Left kidney (tissue), 2 donors: ENCODE data around the gene ZNF148. TPM values are rescaled to one million over a fixed set of nuclear protein-coding genes. Genes with fewer than 3 reads are reported as not detected.

Experiments
- DNase-seq: peaks from one replicate; pipeline ENCODE4 v3.0.0-alpha.2; 2013
- polyA plus RNA-seq: library from polyadenylated mRNA; unstranded; fragments of 120-200 nt; gene quantifications from one replicate; pipeline ENCODE4 v1.2.1, GENCODE V29; 2013; ENCODE audit not compliant: insufficient read length

ZNF148 gene
- polyA plus RNA-seq, 1 donor, result 51.8 TPM

DNA sequence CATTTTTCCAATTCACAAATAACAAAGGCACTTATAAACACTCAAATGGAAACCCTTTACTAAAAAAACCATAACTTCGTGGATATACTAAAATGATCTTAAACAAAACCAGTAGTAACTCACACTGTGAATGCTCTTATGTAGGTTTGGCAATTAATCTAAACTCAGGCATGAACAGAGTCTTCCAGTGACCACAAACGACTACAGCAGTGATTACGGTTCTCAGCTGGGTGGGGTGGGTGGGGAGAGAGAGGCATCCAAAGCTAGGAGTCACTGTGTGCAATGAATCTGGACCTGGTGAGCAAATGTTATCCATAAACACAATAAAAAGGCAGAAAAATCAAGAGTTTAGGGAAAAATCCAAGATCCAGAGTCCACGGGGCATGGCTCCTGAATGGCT is 183.9 kb downstream of the ZNF148 start:
- DNase-seq, result no peak

DNA sequence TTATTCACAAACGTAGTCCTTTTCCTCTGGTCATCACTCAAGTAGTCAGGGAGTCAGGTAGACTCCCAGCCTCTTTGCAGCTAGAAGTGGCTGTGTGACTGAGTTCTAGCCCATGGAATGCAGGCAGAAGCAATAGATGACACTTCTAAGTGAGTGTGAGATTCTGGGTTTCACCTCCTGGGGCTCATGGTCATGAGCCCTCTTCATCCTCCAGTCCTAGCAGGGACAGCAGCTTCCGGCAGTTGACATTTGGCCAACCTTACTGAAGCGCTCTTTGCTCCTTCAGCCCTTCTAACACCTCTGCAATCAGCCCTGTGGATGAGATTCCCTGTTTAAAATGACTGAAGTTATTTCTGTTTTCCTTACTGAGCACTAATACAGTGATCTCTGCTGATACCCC is 184.3 kb downstream of the ZNF148 start:
- no peak for DNase-seq

DNA sequence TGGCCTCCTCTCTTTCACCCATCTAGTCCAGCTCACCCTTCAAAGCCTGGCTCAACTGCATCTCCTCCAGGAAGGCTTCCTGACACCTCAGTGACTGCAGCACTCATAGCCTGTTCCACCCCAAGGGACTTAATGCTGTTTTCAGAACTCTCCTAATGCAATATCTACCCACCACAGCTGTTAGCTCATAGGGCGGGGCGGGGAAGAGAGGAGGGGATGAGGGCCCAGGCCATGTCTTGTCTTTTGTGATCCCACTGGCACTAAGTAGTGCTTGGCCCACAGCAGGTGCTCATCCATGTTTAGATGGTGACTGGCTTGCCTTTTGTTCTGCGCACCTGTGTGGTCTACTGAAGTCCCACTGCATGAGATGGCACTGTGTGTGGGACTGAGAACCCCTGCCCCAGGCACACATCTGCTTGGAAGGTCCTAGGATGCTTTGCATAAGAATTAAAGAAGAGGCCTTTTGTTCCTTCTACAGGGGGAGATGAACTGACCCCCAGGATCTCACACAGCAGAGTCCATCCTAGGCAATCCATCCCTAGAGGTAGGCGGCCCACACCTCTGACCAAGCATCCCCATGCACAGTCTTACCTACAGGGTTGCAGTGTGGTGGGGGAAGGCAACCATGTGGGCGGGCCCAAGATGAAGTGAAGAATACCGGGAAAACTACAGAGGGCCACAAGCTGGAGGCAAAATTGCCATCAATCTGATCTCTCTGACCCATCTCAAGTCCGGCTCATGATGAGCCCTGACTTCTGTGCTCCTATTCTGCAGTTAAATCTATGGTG is 185.6 kb downstream of the ZNF148 start:
- DNase-seq, result no peak

DNA sequence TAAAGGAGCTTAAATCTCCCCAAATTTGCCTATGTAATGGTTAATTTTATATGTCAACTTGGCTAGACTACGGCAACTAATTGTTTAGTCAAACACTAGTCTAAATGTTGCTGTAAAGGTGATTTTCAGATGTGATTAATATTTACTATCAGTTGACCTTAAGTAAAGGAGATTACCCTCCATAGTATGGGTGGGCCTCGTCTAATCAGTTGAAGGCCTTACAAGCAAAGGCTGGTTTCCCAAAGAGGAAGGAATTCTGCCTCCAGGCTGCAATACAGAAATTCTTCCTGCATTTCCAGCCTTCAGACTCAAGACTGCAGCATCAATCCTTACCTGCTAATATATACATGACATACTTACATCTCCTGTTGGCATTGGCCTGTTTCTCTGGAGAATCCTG is 186.2 kb downstream of the ZNF148 start:
- no peak for DNase-seq

DNA sequence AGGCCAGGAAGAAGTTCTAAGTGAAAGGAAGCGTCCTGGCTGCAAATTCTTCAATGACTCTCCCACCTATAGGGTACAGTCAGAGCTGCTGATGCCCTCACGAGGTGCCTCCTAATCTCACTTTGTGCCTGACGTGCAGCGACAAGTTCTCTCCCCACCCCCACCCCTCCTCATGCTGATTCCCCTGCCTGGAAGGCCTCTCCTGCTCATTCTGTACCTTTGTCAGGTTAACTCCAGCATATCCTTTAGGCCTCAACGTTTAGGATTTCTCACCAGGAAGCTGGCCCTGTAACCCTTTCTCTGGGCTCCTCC is 187.6 kb downstream of the ZNF148 start:
- DNase-seq, result no peak

DNA sequence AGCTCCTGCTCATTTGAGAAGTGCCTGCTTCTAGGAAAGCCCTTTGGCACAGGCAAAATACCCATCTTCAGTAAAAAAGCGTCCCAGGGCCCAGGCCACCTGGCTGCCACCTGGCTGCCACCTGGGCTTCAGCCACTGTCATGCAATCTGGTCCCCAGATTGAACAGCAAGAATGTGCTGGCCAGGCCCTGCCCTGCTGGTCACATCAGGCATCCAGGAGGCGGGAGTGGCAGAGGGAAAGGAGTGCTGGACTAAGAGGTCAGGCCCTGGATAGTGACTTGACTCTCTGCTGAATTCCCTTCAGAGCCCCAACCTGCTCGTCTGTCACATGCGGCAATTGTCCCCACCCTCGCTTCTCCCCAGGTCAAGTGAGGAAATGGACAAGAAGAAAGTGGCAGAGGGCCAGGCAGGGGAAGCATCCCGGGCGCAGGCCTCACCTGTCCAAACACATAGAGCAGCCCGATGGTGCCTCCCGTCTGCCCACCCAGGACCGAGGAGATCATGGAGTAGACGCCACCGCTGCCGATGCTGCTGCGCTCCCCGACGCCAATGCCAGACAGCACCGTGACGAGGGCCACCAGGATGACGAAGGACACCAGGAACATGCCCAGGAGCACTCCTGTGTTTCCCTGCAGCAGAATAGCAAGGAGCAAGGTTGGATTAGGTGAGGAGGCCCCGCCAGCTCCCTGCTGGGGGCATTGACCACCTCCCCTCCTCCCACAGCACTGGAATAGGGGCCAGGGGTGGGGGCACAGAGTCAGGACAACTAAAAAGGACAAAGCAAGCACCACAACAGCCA is 188.1 kb downstream of the ZNF148 start:
- DNase-seq, result no peak

DNA sequence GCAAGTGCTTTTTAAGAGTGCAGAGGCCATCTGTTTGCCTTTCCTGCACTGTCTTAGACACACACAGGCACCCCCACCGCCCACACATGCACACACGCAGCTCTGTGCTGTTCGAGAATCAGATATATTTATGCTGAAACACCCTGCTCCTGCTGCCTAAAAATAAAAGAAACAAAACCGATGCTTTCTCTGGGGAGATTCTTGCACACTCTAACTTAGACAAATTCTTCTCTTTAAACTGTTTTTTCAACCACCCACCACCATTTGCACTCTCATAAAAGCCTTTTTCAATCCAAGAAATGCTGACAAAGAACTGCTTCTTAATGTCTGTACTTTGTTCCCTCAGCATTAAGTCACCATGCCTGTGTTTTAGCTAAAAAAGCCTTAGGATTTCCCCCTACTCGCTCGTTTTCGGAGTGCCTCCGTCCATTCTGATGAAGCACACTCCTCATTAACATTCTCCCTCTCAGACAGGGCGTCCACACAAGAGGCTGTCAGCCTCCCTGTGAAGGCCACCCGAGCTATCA is 188.8 kb downstream of the ZNF148 start:
- peak; percentile 31 for DNase-seq

DNA sequence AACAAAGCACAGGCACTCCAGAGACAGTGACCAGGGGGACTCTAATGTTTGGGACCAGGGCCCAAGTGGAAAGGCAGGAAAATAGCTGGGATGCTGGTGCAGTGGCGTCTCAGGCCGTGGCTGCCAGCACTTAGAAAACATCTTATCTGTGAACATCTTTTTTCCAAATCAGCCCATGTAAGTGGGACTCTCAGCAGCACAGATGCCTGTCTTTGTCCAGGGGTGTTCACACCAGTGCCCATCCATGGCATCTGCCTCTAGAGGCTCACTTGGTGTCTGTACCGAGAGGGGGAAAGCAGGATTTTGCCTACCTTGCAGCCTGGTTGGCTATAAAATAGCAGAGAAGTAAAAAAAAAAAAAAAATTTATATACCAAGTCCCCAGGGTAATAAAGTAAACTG is 189.3 kb downstream of the ZNF148 start:
- DNase-seq, result no peak

DNA sequence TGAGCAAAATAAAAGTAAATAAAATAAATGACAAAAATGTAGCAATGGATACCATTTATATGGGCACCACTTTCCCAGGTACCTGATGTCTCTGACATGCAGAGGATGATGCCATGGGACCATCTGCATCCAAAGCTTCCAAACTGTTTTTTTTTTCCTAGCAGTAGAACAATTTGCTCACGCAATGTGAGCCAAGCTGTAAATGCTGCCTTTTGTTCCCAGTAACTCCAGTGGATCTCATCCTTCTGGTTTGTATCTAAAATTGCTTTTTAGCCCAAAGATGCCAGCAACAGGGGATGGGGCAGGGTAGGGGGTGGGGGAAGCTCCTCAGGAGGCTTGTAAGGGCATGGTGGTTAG is 195.3 kb downstream of the ZNF148 start:
- no peak for DNase-seq

DNA sequence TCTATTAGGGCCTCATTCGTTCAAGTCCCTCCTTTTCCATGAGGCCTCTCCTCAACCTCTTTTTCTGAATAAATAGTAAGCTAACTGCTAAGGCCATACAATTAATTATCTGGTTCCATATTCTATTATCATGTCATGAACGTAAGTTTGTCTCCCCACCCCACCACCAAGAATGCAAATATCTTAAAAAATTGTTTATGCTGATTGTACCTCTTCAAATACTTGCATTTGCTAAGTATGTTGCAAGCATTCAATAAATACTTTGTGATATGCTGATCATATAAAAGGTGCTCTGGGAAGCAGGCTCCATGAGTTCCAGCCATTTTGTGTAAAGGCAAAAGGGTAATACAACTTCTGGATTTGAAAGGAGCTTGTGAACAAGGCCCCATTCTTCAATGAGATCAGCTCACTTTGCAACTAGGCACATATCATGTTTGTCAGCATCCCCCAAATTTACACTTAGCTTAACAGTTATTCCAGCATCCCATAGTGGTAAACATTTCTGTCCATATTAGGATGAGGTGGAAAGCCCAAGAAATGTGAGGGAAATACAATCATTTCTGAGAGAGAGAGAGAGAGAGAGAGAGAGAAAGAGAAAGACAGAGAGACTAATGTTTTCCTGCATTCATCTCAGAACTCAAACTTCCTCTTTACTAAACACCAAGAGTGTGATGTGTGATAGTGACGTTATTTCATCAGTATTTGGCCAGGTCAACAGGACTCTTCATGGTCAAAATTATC is 195.8 kb downstream of the ZNF148 start:
- DNase-seq, result no peak

DNA sequence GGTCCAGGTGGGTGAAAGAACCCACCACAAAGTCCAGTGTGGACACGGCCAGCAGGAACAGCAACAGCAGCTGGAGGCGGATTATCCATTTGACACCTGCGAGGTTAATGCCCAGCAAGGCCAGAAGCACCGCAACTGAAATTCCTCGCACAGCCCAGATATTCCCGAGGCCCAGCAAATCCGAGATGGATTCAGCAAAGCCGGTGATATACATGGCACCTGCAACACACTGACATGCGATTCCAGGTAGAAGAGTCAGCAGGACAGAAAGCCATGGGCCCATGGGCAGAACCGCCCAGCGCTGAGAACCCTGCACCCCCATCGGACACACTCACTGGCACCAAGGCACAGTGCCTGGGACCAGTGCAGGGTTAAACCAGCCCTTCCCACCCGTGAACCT is 197.4 kb downstream of the ZNF148 start:
- DNase-seq, result no peak

Other genes with a start within 250 kb of the ZNF148 start
- 7.7 TPM for gene SLC12A8, start 162.6 kb downstream of the ZNF148 start, polyA plus RNA-seq
- 73.7 TPM for gene SNX4, start 144.9 kb upstream of the ZNF148 start, polyA plus RNA-seq
- 25.5 TPM for gene OSBPL11, start 220.2 kb upstream of the ZNF148 start, polyA plus RNA-seq